IMR-90 (cell line): ENCODE results near the gene TMTC1. TPM values are rescaled to one million over a fixed set of nuclear protein-coding genes. Genes with fewer than 3 reads are reported as not detected.

ENCODE experiments used
- ATAC-seq: fragments of 200-7000 bp; cut with Tn5 transposase; 2 replicates; pipeline ENCODE4 v1.9.1; 2020; ENCODE audit warnings: low read depth, mild to moderate bottlenecking, moderate library complexity
- BruUV-seq: library from RNA; stranded (reverse); fragments of 400-500 nt; replicated peaks from 2 replicates; lab custom pipeline; 2021; lab: Mats Ljungman, UMichigan
- CTCF ChIA-PET: fragments of 300-600 bp; formaldehyde crosslinking; extraction: SDS; loops from one replicate; lab custom pipeline; 2021; ENCODE audit warnings: antibody characterized with exemption; lab: Yijun Ruan, JAX
- POLR2A ChIA-PET: fragments of 300-600 bp; sonication (Branson Sonifier 250); formaldehyde crosslinking; loops from one replicate; lab custom pipeline; 2022; ENCODE audit warnings: antibody characterized with exemption; ENCODE audit not compliant: unreplicated experiment; lab: Charles Lee
- DNase-seq: peaks from one replicate; pipeline ENCODE4 v3.0.0; 2013
- H2AFZ ChIP-seq: replicated peaks from 2 replicates; pipeline ENCODE3; 2013; ENCODE audit warnings: low read length, mild to moderate bottlenecking; ENCODE audit not compliant: poor library complexity
- H2AK5ac ChIP-seq: 2 replicates; pipeline ENCODE4 v1.6.1; 2013; ENCODE audit warnings: low read depth, low read length, inconsistent platforms
- H2AK9ac ChIP-seq: replicated peaks from 2 replicates; pipeline ENCODE3; 2013; ENCODE audit warnings: mild to moderate bottlenecking, low read depth, low read length, moderate library complexity; ENCODE audit not compliant: poor library complexity
- H2BK120ac ChIP-seq: 2 replicates; pipeline ENCODE4 v1.6.1; 2013; ENCODE audit warnings: low read depth, low read length, inconsistent platforms
- H2BK15ac ChIP-seq: 3 replicates; pipeline ENCODE4 v1.6.1; 2013; ENCODE audit warnings: low read depth, low read length, inconsistent platforms
- H2BK20ac ChIP-seq: 2 replicates; pipeline ENCODE4 v1.6.1; 2013; ENCODE audit warnings: low read depth, mild to moderate bottlenecking, inconsistent platforms, low read length, moderate library complexity
- H2BK5ac ChIP-seq: 2 replicates; pipeline ENCODE4 v1.6.1; 2013; ENCODE audit warnings: mild to moderate bottlenecking, low read depth, low read length, inconsistent platforms; ENCODE audit not compliant: poor library complexity, severe bottlenecking
- H3K14ac ChIP-seq: replicated peaks from 2 replicates; pipeline ENCODE4 v1.6.1; 2013; ENCODE audit warnings: low read depth, low read length, inconsistent platforms
- H3K18ac ChIP-seq: 2 replicates; pipeline ENCODE4 v1.6.1; 2013; ENCODE audit warnings: low read depth, low read length, control low read depth
- H3K23ac ChIP-seq: 2 replicates; pipeline ENCODE4 v1.6.1; 2013; ENCODE audit warnings: low read depth, low read length, inconsistent platforms
- H3K27ac ChIP-seq: 2 replicates; pipeline ENCODE4 v1.5.1; 2013; ENCODE audit warnings: mild to moderate bottlenecking, control low read depth, low read length; ENCODE audit not compliant: insufficient read depth
- H3K27me3 ChIP-seq: 2 replicates; pipeline ENCODE4 v1.6.1; 2013; ENCODE audit warnings: low read length; ENCODE audit not compliant: control insufficient read depth, insufficient read depth
- H3K36me3 ChIP-seq: 2 replicates; pipeline ENCODE4 v1.6.1; 2013; ENCODE audit warnings: low read length, mixed read lengths; ENCODE audit not compliant: control insufficient read depth, insufficient read depth
- H3K4ac ChIP-seq: 2 replicates; pipeline ENCODE4 v1.6.1; 2013; ENCODE audit warnings: low read depth, low read length, inconsistent platforms
- H3K4me1 ChIP-seq: 2 replicates; pipeline ENCODE4 v1.6.1; 2013; ENCODE audit warnings: low read length, mixed read lengths; ENCODE audit not compliant: control insufficient read depth, insufficient read depth
- H3K4me2 ChIP-seq: 2 replicates; pipeline ENCODE4 v1.6.1; 2013; ENCODE audit warnings: low read depth, mild to moderate bottlenecking, control low read depth, low read length, moderate library complexity
- H3K4me3 ChIP-seq: 2 replicates; pipeline ENCODE4 v1.5.1; 2013; ENCODE audit warnings: low read depth, mild to moderate bottlenecking, control low read depth, low read length, moderate library complexity; ENCODE audit not compliant: insufficient read depth
- H3K56ac ChIP-seq: 2 replicates; pipeline ENCODE4 v1.6.1; 2013; ENCODE audit warnings: low read length, inconsistent platforms; ENCODE audit not compliant: insufficient read depth; ENCODE audit errors: extremely low read depth
- H3K79me1 ChIP-seq, 2 experiments: 2 replicates each; pipeline ENCODE4 v1.6.1; 2013; ENCODE audit warnings: low read length in 2 of 2, inconsistent platforms in 1 of 2, low read depth in 1 of 2
- H3K9ac ChIP-seq: 2 replicates; pipeline ENCODE4 v1.6.1; 2013; ENCODE audit warnings: low read depth, low read length, control low read depth
- H3K9me1 ChIP-seq: 2 replicates; pipeline ENCODE4 v1.6.1; 2013; ENCODE audit warnings: low read length, inconsistent platforms; ENCODE audit not compliant: insufficient read depth
- H3K9me3 ChIP-seq: 2 replicates; pipeline ENCODE4 v1.6.1; 2013; ENCODE audit warnings: low read length; ENCODE audit not compliant: control insufficient read depth, insufficient read depth
- H4K20me1 ChIP-seq: 2 replicates; pipeline ENCODE4 v1.6.1; 2013; ENCODE audit warnings: low read length, inconsistent platforms; ENCODE audit not compliant: insufficient read depth
- H4K5ac ChIP-seq: 2 replicates; pipeline ENCODE4 v1.6.1; 2013; ENCODE audit warnings: mild to moderate bottlenecking, low read depth, low read length, control low read depth
- H4K8ac ChIP-seq, 2 experiments: 2 replicates each; pipeline ENCODE4 v1.6.1; 2013; ENCODE audit warnings: low read depth in 2 of 2, low read length in 2 of 2, control low read depth in 1 of 2, inconsistent platforms in 1 of 2
- H4K91ac ChIP-seq: 2 replicates; pipeline ENCODE4 v1.6.1; 2013; ENCODE audit warnings: low read depth, low read length, inconsistent platforms; ENCODE audit not compliant: insufficient read depth
- FOS ChIP-seq: fragments of 150-350 bp; IDR thresholded peaks from 2 replicates; pipeline ENCODE4 v1.6.1; 2016; ENCODE audit warnings: low read depth, low read length
- POLR2A ChIP-seq: IDR thresholded peaks from 2 replicates; pipeline ENCODE4 v1.6.1; 2012; ENCODE audit warnings: mild to moderate bottlenecking, low read depth, low read length
- RAD21 ChIP-seq: IDR thresholded peaks from 2 replicates; pipeline ENCODE4 v1.6.1; 2012; ENCODE audit warnings: low read length, improper control_type of control experiment
- RCOR1 ChIP-seq: IDR thresholded peaks from 2 replicates; pipeline ENCODE4 v1.6.1; 2012; ENCODE audit warnings: mild to moderate bottlenecking, low read length, improper control_type of control experiment; ENCODE audit not compliant: insufficient replicate concordance
- RFX5 ChIP-seq: IDR thresholded peaks from 2 replicates; pipeline ENCODE4 v1.8.0; 2012; ENCODE audit warnings: low read depth, mild to moderate bottlenecking, low read length, moderate library complexity
- SMC3 ChIP-seq: fragments of 150-350 bp; IDR thresholded peaks from 2 replicates; pipeline ENCODE4 v1.6.1; 2016; ENCODE audit warnings: low read depth, mild to moderate bottlenecking, antibody characterized with exemption, low read length, moderate library complexity
- WGBS, 2 experiments: methylation state at CpG; one replicate each; pipeline versions ENCODE4 v1.1.5 to v1.1.7; 2013; ENCODE audit warnings: missing lambda C conversion rate in 2 of 2; ENCODE audit not compliant: insufficient read length in 1 of 2; ENCODE audit errors: extremely low coverage in 2 of 2; 5-methylcytosine and 5-hydroxymethylcytosine counted together
- dilution Hi-C: fragments of 300-500 bp; cut with HindIII; formaldehyde crosslinking; loops from one replicate; pipeline ENCODE4 v1.14.3; 2018; ENCODE audit warnings: low sequenced_read_pairs; ENCODE audit not compliant: unreplicated experiment
- in situ Hi-C: fragments of 300-500 bp; cut with MboI; formaldehyde crosslinking; loops from 3 replicates; pipeline ENCODE4 v1.14.3; 2019; ENCODE audit warnings: low sequenced_read_pairs, inconsistent platforms, mixed read lengths
- intact Hi-C: fragments of 100-400 bp; cut with micrococcal nuclease; formaldehyde crosslinking; loops from 2 replicates; pipeline ENCODE4 v1.10.0; 2022
- polyA plus RNA-seq, 3 experiments: library from polyadenylated mRNA; depleted of rRNA; stranded (reverse); fragments of >200 nt; gene quantifications; 2 replicates each; pipeline ENCODE4 v1.2.3, GENCODE V29; 2012; ENCODE audit warnings: low replicate concordance in 1 of 3
- total RNA-seq: library from RNA; depleted of rRNA; stranded (reverse); fragments of >200 nt; gene quantifications from 2 replicates; pipeline ENCODE4 v1.2.3, GENCODE V29; 2012

Gene TMTC1
- total and polyA plus RNA-seq, 2 of the 4 experiments (the other 2 are of a cell fraction), result 12.5 to 36.4 TPM

GRCh38 chr12:29650371-29650770 is 133.4 kb downstream of the TMTC1 start:
- no peak overlapping the region for H2AK9ac ChIP-seq
- H3K4ac ChIP-seq, result no peak overlapping the region
- no peak for ATAC-seq
- H4K91ac ChIP-seq, result no peak overlapping the region
- H3K9ac ChIP-seq, result no peak overlapping the region
- H4K5ac ChIP-seq, result no peak overlapping the region
- CTCF ChIA-PET, result no interaction called here
- no peak for TF ChIP-seq FOS
- TF ChIP-seq SMC3, result no peak
- no peak for TF ChIP-seq RCOR1
- no peak for TF ChIP-seq RFX5
- no peak for TF ChIP-seq POLR2A
- no peak for TF ChIP-seq RAD21
- H2BK120ac ChIP-seq, result no peak overlapping the region
- POLR2A ChIA-PET, result no interaction called here
- H3K14ac ChIP-seq, result no peak overlapping the region
- H3K4me1 ChIP-seq, result no peaks in the 10 kb centered on the region
- no peak overlapping the region for H2BK5ac ChIP-seq
- H3K9me3 ChIP-seq, result no peaks in the 10 kb centered on the region
- in situ Hi-C loops (no loop called here), intact Hi-C loops (no loop called here), dilution Hi-C loops (no loop called here)
- H2AFZ ChIP-seq, result no peak overlapping the region
- no peak overlapping the region for H2BK20ac ChIP-seq
- H3K36me3 ChIP-seq, result peaks cover 23% of the 10 kb centered on the region
- H3K23ac ChIP-seq, result no peak overlapping the region; the same call in 1 of the 2 replicates
- H2AK5ac ChIP-seq, result no peak overlapping the region
- H4K8ac ChIP-seq, result no peak overlapping the region
- no peaks in the 10 kb centered on the region for H3K79me1 ChIP-seq
- no peak overlapping the region for H3K4me2 ChIP-seq
- H2BK15ac ChIP-seq, result no peak overlapping the region
- H3K9me1 ChIP-seq, result peaks cover 2% of the 10 kb centered on the region; the same call in 1 of the 2 replicates
- H4K20me1 ChIP-seq, result no peaks in the 10 kb centered on the region
- no TSS peak for BruUV-seq
- no peak overlapping the region for H3K18ac ChIP-seq
- H3K56ac ChIP-seq, result no peak overlapping the region
- WGBS, 2 experiments, result 100% methylated on average over 1 of the region's 4 CpGs; no CpG with 5 or more reads in 1 of the 2 experiments
- H3K27ac ChIP-seq, result no peak overlapping the region
- H3K4me3 ChIP-seq, result no peak overlapping the region
- no peak for DNase-seq
- H3K27me3 ChIP-seq, result no peaks in the 10 kb centered on the region
